ENCODE results near the gene SPATA2L. TPM values are rescaled to one million over a fixed set of nuclear protein-coding genes. Genes with fewer than 3 reads are reported as not detected.
"Not testable (repeated sequence)": the region's sequence is repeated elsewhere in the genome, so short reads cannot be mapped to it uniquely, and the experiment has no call there.

Gene SPATA2L
- polyA plus RNA-seq, 3 donors, result 7.3 to 22.6 (median 11.6) TPM

DNA sequence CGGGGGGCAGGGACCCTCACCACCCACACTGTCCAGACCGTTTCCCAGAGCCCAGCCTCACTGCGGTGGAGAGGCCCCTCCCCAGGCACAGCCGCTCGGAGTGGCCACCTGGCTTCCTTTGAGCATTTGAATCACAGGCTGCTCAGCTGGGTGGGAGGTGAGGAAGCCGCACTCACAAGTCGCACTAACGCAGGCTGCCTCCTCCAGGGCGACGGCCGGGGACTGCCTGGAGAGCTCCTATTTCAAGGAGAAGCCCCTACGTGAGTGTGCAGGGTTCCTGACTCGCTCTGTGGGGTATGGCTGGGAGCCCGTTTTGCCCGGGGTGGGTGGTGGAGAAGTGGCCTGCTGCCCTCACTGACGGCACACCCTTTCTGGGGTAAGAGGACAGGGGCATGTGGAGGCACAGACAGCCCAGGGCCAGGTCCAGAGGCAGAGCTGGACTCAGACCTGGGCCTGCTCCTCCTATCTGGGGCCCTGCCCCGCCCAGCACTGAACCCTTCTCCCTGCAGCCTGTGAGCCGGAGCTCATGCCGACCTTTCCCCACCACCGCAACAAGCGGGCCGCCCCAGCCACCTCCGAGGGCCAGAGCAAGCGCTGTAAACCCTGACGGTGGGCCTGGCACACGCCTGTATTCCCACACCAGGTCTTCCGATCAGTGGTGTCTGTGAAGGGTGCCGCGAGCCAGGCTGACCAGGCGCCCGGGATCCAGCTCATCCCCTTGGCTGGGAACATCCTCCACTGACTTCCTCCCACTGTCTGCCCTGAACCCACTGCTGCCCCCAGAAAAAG, 6.2 kb downstream of the SPATA2L start:
- 89 to 93% (median 92%) methylated on average over 31 of the region's 31 CpGs for WGBS, 3 donors
- H3K27ac ChIP-seq (ENCODE audit: low read depth, low read length), result no peak overlapping the region

DNA sequence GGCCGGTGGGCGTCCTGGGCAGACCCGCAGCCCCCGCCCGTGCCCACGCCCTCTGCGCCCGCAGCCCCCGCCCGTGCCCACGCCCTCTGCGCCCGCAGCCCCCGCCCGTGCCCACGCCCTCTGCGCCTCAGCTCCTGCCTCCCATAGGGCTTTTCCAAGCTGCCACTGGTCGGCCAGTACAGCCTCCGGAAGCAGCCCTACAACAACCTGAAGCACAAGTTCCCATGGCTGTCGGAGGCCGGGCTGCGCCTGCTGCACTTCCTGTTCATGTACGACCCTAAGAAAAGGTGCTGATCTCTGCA, 6.8 kb downstream of the SPATA2L start:
- not testable (repeated sequence) for H3K27ac ChIP-seq (ENCODE audit: low read depth, low read length)
- 89 to 93% (median 91%) methylated on average over 9 to 23 of the region's 23 CpGs for WGBS, 3 donors

DNA sequence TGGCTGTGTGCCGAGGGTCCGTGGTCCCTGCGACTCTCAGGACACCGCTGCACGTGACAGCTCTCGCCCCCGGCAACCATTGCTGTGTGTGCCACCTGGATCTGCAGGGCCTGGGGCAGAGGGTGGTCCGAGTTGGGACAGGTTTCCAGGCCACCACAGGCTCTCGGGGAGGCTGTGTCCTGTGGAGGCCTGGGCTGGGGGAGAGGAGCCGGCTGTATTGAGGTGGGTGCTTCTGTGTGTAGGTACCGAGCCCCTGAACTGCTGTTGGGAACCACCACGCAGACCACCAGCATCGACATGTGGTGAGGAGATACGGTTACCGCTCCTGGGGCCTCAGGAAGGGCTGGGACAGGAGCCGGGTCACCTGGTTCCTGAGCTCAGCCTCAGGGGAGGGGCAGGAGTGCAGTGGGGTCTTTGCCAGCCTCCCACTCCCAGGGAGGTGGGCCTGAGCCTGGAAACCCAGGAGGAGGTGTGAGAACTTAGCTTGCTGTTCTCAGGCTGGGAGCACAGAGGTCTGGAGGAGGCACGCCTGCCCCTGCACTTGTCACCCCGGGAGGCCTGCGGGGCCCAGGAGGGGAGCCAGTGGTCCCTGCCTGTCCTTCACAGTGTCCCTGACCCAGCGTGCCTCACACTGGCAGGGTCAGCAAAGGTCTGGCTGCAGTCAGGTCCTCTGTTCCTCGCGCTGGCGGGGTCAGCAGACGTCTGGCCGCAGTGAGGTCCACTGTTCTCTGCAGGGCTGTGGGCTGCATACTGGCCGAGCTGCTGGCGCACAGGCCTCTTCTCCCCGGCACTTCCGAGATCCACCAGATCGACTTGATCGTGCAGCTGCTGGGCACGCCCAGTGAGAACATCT, 7.3 kb downstream of the SPATA2L start:
- 87 to 90% (median 89%) methylated on average over 26 to 32 of the region's 32 CpGs for WGBS, 3 donors
- no peak overlapping the region for H3K27ac ChIP-seq (ENCODE audit: low read depth, low read length)

DNA sequence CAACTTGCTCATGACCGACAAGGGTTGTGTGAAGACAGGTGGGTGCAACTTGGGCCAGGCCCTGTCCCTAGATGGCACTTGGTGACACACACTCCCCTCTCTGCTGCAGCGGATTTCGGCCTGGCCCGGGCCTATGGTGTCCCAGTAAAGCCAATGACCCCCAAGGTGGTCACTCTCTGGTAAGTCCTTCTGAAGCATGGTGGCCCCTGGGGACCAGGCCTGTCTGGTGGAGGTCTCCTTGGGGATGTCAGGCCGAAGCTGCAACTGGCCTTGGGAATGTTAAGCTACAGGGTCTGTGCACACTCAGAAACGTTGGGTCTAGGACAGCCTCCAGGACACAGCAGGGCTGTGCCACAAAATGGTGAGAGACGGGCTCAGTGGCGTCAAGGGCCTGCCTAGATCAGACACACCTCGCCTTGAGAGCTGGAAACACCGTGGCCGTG, 8.2 kb downstream of the SPATA2L start:
- no peak overlapping the region for H3K27ac ChIP-seq (ENCODE audit: low read depth, low read length)
- WGBS, 3 donors, result 92 to 97% (median 94%) methylated on average over 11 of the region's 11 CpGs

DNA sequence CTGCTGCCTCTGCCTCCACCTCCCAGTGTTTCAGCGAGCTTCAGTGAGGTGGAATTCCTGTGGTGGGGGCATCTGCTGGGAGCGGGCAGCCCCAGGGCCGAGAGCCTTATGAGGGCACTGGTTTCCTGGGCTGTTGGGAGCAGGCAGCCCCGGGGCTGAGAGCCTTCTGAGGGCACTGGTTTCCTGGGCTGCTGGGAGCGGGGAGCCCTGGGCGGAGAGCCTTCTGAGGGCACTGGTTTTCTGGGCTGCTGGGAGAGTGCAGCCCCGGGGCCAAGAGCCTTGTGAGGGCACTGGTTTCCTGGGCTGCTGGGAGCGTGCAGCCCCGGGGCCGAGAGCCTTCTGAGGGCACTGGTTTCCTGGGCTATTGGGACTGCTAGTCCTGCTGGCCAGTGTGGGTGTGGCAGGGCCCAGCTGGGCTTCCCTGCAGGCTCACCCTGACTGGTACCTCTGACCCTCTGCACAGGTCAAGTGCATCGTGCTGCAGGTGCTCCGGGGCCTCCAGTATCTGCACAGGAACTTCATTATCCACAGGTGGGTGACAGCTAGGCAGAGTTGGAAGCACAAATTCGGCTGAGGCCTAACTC, 9.4 kb downstream of the SPATA2L start:
- no peak overlapping the region for H3K27ac ChIP-seq (ENCODE audit: low read depth, low read length)
- WGBS, 3 donors, result 91 to 95% (median 95%) methylated on average over 13 of the region's 13 CpGs

DNA sequence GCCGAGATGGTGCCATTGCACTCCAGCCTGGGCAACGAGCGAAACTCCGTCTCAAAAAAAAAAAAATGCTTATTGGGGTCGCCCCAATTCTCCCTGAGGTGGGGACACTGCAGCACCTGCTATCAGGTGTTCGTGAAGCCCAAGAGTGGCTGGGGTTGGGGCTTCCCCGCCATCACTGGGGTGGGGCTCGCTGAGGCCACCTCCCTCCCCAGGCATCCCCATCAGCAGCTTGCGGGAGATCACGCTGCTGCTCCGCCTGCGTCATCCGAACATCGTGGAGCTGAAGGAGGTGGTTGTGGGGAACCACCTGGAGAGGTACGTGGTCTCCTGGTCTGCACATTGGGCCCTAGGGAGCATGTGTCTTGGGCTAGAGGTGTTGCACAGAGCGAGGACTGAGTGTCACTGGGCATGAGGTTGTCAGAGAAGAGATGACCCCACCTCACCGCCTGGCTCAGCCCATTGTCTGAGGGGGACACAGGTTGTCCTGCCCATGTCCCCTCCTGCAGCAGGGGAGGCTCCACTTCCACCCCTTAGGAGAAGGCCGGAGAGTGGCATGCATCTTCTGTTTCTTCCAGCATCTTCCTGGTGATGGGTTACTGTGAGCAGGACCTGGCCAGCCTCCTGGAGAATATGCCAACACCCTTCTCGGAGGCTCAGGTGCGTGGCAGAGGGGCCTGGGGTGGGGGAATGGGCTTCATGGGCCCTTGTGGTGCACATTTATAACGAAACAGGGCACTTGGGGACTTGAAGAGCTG, 10.1 kb downstream of the SPATA2L start:
- 96 to 98% (median 96%) methylated on average over 21 of the region's 21 CpGs for WGBS, 3 donors

DNA sequence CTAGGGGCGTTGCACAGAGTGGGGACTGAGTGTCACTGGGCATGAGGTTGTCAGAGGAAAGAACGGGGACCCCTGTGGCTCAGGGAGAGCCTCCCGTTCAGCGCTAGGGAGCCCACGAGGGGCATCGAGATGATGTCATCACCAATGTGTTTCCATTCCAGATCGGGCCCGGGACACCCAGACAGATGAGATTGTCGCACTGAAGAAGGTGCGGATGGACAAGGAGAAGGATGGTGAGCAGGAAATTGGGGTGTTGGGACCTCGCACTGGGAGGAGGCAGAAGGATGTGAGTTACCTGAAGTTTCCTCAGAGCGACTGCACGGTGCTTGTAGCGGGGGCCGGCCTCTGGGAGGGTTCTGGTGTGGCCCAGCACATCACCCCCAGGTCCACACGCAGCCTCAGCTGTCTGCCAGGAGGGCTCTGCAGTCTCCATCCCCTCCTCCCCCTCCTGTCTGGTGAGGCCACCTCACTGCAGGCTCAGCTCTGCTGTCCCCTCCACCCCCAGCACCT, 11.1 kb downstream of the SPATA2L start:
- no peak overlapping the region for H3K27ac ChIP-seq (ENCODE audit: low read depth, low read length)
- 92 to 93% (median 92%) methylated on average over 13 to 16 of the region's 16 CpGs for WGBS, 3 donors

More for the DNA sequence above, 10.1 kb downstream of the SPATA2L start:
- H3K27ac ChIP-seq (ENCODE audit: low read depth, low read length), result no peak overlapping the region

DNA sequence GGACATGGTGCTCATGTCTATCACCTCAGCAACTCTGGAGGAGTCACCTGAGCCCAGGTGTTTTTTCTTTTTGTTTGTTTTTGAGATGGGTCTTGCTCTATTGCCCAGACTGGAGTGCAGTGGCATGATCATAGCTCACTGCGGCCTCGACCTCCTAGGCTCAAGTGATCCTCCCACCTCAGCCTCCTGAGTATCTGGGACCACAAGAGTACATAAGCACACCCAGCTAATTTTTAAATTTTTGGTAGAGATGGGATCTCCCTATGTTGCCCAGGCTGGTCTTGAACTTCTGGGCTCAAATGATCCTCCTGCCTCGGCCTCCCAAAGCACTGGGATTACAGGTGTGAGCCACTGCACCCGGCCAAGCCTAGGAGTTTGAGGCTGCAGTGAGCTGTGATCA, 11.9 kb downstream of the SPATA2L start:
- WGBS, 3 donors, result 84 to 97% (median 87%) methylated on average over 4 of the region's 4 CpGs
- not testable (repeated sequence) for H3K27ac ChIP-seq (ENCODE audit: low read depth, low read length)

DNA sequence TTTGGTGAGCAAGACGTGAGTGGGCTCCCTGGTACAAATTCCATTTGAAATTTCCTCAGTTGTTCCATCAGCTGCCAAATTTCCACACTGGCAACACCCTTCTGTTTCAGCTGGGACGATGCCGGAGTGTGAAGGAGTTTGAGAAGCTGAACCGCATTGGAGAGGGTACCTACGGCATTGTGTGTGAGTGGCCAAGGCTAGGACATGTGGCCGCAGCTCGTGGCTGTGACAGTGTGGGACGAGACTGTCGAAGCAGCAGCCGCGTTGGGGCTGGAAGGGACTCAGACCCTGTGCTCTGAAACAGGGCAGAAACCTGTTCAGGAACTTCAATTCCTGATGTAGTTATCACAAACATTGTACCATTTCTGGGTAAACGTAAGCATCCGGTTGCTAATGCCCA, 12.4 kb downstream of the SPATA2L start:
- no peak overlapping the region for H3K27ac ChIP-seq (ENCODE audit: low read depth, low read length)
- WGBS, 3 donors, result 89 to 95% (median 95%) methylated on average over 13 of the region's 13 CpGs

DNA sequence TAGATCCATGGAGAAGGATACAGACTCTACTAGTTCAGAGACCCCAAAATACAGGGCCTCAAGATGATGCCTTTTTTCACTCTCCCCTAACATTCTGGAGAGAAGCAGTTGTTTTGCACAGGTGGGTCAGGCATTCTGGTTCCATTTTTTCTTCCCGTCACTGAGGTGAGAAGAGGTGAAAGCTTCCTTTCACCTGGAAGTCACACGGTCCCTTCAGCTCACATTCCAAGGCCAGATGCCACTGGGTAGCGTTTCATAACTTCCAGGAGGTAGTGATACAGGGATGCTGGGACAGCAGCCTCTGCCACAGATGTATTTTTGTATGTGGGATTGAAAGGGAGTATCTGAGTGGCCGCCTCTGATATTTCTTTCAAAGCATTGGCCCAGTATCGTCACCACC, 13.1 kb downstream of the SPATA2L start:
- WGBS, 3 donors, result 72 to 96% (median 95%) methylated on average over 5 of the region's 5 CpGs
- no peak overlapping the region for H3K27ac ChIP-seq (ENCODE audit: low read depth, low read length)

DNA sequence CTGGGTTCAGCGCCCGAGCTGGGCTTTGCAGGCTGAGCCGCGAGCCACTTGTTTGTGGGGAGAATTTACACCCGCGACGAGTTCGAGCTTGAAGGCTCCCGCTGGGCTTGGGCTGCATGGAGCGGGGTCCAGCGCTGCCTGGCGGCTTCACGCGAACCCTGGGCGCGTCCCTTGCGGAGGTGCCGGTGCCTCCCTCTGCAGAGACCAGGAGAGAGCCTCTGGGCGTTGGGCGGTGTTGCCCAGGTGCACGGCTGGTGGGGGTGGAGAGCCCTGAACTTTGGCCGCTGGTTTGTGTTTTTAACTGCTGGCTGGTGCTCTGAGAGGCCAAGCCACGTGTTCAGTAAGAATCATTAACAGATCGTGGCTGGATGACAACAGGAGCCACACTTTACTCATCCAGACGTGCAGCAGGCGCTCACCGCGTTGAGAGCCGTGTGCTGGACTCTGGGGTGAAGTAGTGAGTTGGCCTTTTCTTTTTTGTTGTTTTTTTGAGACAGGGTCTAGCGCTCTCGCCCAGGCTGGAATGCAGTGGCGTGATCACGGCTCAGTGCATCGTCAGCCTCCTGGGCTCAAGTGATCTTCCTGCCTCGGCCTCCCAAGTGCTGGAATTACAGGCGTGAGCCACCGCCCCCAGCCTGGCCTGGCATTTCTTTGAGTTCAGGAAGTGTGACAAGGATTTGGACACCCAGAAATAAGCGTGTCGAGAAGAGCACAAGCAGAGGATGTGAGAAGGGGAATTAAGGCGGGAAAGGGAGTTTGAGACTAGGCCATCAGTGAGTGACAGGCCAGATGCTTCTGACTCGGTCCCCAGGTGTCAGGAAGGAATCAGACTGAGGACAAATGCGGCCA, 14.2 kb downstream of the SPATA2L start:
- 6 to 15% (median 13%) methylated on average over 37 to 42 of the region's 42 CpGs for WGBS, 3 donors
- H3K27ac ChIP-seq (ENCODE audit: low read depth, low read length), result no peak overlapping the region

DNA sequence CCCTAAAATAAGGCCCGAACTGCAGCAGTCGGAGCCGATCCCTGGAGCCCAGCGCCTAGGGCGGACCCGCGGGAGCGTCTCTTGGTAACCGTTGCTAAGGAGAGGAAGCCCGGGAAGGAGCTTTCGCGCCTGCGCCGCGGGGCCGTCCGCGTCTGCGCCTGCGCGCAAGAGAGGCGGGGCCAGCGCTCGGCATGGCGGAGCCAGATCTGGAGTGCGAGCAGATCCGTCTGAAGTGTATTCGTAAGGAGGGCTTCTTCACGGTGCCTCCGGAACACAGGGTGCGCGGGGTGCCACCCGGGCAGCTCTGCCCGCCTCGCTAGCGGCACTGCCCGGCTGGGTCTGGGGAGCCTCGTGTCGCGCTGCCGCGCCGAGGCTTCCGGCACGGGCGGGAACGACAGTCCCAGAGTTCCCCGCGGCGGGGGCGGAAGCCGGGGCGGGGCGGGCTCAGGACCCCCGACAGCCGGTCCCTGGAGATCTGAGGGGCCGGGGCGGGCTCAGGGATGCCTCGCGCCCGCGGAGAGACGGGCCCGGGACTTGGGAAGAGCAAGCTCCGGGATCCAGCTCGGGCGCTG, 14.9 kb downstream of the SPATA2L start, which contains the start of gene CDK10:
CDK10 (plus strand) TSS at position 170 of the 572 bp plus-strand sequence; CDS start at position 192, 22 bp downstream.
- WGBS, 3 donors, result 0 to 1% (median 1%) methylated on average over 63 to 67 of the region's 67 CpGs
- H3K27ac ChIP-seq (ENCODE audit: low read depth, low read length), result no peak within 1 kb of the TSS

DNA sequence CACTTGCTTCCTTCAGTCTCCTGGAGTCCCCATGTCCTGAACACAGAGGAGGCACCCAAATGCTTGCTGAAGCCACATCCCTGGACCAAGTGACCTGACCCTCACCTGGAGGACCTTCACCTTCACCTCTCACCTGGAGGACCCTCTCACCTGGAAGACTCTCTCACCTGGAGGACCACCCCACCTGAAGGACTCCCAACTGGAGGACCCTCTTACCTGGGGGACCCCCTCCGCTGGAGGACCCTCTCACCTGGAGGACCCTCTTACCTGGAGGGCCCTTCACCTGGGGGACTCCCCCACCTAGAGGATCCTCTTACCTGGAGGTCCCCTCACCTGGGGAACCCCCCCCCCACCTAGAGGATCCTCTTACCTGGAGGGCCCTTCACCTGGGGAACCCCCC, 15.6 kb downstream of the SPATA2L start:
- H3K27ac ChIP-seq (ENCODE audit: low read depth, low read length), result no peak overlapping the region
- WGBS, 3 donors, result 97 to 100% (median 100%) methylated on average over 1 of the region's 1 CpG

DNA sequence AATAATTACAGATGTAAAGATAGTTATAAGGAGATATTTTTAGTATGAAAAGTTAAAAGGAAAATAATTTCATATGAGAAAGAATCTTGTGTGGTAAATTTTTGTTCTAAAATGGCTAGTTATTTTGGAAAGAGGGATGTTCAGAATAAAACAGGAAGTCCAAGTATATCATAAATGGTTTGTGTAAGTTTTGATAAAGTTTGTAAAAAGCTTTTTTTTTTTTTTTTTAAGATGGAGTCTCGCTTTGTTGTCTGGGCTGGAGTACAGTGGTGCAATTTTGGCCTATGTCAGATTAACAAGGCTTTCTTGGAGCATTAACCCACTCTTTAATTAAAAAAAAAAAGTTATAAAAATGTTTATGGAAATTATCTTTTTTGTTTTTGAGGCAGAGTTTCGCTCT, 23.2 kb downstream of the SPATA2L start:
- H3K27ac ChIP-seq (ENCODE audit: low read depth, low read length), result no peak overlapping the region
- WGBS, 3 donors, result 96 to 100% (median 99%) methylated on average over 2 of the region's 2 CpGs

DNA sequence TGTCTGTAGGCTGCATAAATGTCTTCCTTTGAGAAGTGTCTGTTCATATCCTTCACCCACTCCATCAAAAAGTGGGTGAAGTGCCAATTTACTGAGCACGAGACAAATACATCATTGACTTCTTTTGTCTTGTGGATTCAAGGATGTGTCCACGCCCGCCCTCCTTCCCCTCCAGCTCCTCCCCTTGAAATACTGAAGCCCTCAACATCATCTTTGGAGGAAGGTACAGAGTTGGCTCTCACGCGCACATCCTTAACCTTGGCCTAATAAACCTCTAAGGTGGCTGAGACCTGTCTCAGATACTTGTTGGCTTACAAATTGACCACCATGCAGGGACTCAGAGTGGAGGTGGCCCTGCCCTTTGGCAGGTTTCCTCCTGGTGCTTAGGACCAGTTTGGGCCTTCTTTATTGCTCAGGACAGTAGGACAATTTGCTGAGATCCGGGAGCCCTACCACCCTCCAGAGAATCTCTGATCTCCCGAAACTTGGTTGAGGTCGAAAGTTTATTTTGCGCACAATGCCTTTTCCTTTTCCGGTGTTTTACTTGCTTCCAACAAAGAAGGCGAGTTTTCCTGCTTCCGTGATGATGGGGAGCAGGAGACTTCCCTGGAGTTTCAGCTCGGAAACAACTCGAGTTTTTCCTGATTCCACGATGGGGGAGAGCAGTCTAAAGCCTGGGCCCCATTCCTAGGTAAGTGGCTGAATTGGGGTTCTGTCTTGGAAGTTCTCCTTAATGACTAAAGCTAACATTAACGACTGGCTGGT, 29.1 kb downstream of the SPATA2L start:
- no peak overlapping the region for H3K27ac ChIP-seq (ENCODE audit: low read depth, low read length)
- 77 to 88% (median 82%) methylated on average over 16 of the region's 16 CpGs for WGBS, 3 donors

DNA sequence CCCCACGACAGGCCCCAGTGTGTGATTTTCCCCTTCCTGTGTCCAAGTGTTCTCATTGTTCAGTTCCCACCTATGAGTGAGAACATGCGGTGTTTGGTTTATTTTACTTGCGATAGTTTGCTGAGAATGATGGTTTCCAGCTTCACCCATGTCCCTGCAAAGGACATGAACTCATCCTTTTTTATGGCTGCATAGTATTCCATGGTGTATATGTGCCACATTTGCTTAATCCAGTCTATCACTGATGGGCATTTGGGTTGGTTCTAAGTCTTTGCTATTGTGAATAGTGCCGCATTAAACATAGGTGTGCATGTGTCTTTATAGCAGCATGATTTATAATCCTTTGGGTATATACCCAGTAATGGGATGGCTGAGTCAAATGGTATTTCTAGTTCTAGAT, 29.9 kb downstream of the SPATA2L start:
- 82 to 94% (median 87%) methylated on average over 4 of the region's 4 CpGs for WGBS, 3 donors
- H3K27ac ChIP-seq (ENCODE audit: low read depth, low read length), result not testable (repeated sequence)

All from adipose tissue (tissue), 3 donors.